Activated T-cell treated with anti-CD3 and anti-CD28 coated beads, Interleukin-2, amount 50 U/mL, for 4 hours (primary cell): Measurements from ENCODE around the gene CDK5RAP2. TPM values are rescaled to one million over a fixed set of nuclear protein-coding genes. Genes with fewer than 3 reads are reported as not detected.
"Not testable (repeated sequence)": the region's sequence is repeated elsewhere in the genome, so short reads cannot be mapped to it uniquely, and the experiment has no call there.

Experiments
- ATAC-seq, 2 donors: fragments of 200-7000 bp; cut with Tn5 transposase; one replicate each; pipeline ENCODE4 v1.10.0; 2021
- DNase-seq: peaks from one replicate; pipeline ENCODE4 v3.0.0-alpha.2; 2020
- H3K27me3 Mint-ChIP-seq: one replicate; pipeline ENCODE4 v1.8.0; 2021; ENCODE audit warnings: low read depth, mixed read lengths
- H3K36me3 Mint-ChIP-seq: one replicate; pipeline ENCODE4 v1.8.0; 2022; ENCODE audit warnings: mixed read lengths; ENCODE audit not compliant: insufficient read depth
- H3K4me1 Mint-ChIP-seq: one replicate; pipeline ENCODE4 v1.8.0; 2021; ENCODE audit warnings: low read depth, mixed read lengths
- H3K4me3 Mint-ChIP-seq: one replicate; pipeline ENCODE4 v1.8.0; 2021; ENCODE audit warnings: mild to moderate bottlenecking, moderate library complexity, mixed read lengths
- H3K9me3 Mint-ChIP-seq: one replicate; pipeline ENCODE4 v1.8.0; 2021; ENCODE audit warnings: mixed read lengths
- total RNA-seq, 3 donors: library from RNA; stranded (reverse); gene quantifications; one replicate each; pipeline ENCODE4 v1.2.1, GENCODE V29; 2021

Gene CDK5RAP2
- total RNA-seq, 3 donors from 2014 or later, result 34.2 to 36.2 (median 35.1) TPM

DNA sequence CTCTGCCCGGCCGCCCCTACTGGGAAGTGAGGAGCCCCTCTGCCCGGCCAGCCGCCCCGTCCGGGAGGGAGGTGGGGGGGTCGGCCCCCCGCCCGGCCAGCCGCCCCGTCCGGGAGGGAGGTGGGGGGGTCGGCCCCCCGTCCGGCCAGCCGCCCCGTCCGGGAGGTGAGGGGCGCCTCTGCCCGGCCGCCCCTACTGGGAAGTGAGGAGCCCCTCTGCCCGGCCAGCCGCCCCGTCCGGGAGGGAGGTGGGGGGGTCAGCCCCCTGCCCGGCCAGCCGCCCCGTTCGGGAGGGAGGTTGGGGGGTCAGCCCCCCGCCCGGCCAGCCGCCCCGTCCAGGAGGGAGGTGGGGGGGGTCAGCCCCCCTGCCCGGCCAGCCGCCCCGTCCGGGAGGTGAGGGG lies 83.5 kb downstream of the CDK5RAP2 start:
- not testable (repeated sequence) for ATAC-seq, H3K4me1 Mint-ChIP-seq, H3K9me3 Mint-ChIP-seq, DNase-seq, H3K27me3 Mint-ChIP-seq, H3K4me3 Mint-ChIP-seq
- H3K36me3 Mint-ChIP-seq, result peaks cover 26% of the 10 kb centered on the region

DNA sequence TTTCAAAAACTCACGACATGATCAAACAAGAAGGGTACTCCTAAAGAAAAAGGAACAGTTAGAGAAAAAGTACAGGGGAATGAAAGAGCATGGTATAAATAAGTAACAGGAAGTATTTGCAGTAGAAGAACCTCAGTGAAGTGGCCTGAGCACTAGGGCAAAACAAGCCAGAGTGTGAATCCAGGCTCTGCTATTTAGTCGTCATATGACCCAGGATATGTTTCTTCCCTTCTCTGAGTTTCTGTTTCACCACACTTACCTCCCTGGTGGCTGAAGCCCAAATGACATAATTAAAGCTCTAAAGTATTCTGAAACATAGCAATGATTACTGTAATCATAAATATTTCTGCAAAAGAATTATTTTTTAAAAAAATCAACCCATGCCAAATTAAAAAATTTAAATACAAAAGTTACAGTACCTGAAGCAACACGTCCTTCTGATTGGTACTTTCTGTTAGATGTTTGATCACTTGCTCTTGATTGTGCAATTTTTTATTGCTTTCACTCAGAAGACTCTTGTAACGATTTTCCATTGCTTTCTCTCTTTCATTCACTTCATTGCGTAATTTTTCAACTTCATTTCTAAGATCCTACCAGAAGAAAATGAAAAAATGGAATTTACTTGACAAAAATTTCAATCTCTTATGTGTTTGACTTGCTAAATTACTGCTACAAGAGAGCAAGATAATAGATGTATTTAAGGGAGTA lies 88.9 kb downstream of the CDK5RAP2 start:
- Mint-ChIP-seq H3K4me3 (no peak overlapping the region), H3K9me3 (no peaks in the 10 kb centered on the region), H3K36me3 (peaks cover 44% of the 10 kb centered on the region), H3K27me3 (no peaks in the 10 kb centered on the region), H3K4me1 (peaks cover 1% of the 10 kb centered on the region)
- ATAC-seq (no peak), DNase-seq (no peak)

DNA sequence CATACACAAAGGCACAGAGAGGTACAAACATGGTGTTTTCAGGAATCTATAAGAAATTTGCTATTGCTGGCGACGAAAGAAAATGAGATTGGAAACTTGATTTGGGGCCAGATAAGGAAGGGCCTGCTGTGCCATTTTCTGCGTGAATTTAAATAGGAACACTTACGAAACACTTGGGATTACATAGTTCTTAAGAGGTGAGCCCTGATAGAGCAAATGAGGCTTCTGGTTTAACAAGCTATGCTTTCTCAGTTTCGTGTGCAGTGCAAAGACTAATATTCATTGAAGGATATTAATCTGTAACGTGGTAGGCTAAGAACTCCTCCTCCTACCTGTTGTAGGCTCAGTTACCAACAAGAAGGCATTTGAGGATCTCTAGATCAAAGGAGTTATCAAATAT lies 93.1 kb downstream of the CDK5RAP2 start:
- Mint-ChIP-seq H3K4me1 (no peaks in the 10 kb centered on the region), H3K36me3 (peaks cover 58% of the 10 kb centered on the region), H3K4me3 (no peak overlapping the region), H3K9me3 (no peaks in the 10 kb centered on the region), H3K27me3 (no peaks in the 10 kb centered on the region)
- DNase-seq (no peak), ATAC-seq (no peak)

DNA sequence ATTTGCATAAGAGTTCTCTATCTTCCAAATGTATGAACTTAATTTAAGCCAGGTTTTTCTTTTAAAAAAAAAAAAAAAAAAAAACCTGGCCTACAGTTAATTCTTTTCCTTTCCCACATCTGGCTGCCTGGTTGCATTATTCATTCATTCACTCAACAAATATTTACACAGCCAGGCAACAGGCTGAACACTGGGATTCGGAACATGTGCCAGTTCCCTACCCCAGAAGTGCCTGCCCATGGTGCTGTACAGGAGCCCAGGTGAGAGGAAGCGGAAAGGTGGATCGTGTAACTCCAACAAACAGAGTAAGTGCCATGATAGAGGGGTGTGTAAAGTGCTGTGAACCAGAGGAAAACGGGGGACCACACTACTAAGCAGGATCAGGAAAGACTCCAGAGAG lies 93.6 kb downstream of the CDK5RAP2 start:
- Mint-ChIP-seq H3K36me3 (peaks cover 58% of the 10 kb centered on the region), H3K4me3 (no peak overlapping the region), H3K9me3 (no peaks in the 10 kb centered on the region), H3K4me1 (no peaks in the 10 kb centered on the region), H3K27me3 (no peaks in the 10 kb centered on the region)
- DNase-seq, result no peak
- no peak for ATAC-seq

DNA sequence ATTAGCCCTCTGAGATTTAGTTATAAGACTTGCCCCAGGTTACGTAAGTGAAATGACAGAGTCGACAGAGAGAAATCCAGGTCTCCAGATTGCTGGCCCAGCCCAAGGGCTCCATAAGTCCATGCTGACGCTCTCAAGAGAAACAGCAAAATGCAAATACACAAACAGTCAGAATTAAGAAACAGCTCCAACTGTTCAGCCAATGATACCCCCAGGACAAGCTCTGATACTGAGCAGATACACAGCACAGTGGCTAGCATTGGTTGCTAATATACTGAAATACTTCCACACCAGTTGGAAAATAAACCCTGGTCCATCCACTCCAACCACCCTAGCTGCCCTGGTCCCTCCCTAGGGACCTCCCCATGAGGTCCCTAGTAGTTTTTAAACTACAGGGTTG lies 94.2 kb downstream of the CDK5RAP2 start:
- ATAC-seq, result no peak
- Mint-ChIP-seq H3K9me3 (no peaks in the 10 kb centered on the region), H3K4me3 (no peak overlapping the region), H3K4me1 (no peaks in the 10 kb centered on the region), H3K27me3 (no peaks in the 10 kb centered on the region), H3K36me3 (peaks cover 53% of the 10 kb centered on the region)
- no peak for DNase-seq

DNA sequence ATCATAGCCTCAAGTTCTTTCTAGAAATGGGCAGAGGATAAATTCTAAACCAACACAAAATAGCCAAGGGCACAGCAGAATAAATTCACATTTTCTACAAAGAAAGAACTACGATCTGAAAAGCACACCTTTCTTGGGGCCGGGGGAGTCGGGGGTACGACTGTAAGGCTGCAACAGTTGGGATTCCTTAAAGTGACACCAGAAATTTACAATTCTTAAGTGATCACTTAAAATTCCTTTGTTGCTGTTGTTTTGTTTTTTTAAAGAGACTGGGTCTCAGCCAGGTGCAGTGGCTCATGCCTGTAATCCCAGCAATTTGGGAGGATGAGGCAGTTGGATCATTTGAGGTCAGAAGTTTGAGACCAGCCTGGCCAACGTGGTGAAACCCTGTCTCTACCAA lies 95.8 kb downstream of the CDK5RAP2 start:
- Mint-ChIP-seq H3K4me1 (no peaks in the 10 kb centered on the region), H3K9me3 (no peaks in the 10 kb centered on the region), H3K4me3 (no peak overlapping the region), H3K36me3 (peaks cover 41% of the 10 kb centered on the region), H3K27me3 (no peaks in the 10 kb centered on the region)
- ATAC-seq, result no peak
- DNase-seq, result no peak

DNA sequence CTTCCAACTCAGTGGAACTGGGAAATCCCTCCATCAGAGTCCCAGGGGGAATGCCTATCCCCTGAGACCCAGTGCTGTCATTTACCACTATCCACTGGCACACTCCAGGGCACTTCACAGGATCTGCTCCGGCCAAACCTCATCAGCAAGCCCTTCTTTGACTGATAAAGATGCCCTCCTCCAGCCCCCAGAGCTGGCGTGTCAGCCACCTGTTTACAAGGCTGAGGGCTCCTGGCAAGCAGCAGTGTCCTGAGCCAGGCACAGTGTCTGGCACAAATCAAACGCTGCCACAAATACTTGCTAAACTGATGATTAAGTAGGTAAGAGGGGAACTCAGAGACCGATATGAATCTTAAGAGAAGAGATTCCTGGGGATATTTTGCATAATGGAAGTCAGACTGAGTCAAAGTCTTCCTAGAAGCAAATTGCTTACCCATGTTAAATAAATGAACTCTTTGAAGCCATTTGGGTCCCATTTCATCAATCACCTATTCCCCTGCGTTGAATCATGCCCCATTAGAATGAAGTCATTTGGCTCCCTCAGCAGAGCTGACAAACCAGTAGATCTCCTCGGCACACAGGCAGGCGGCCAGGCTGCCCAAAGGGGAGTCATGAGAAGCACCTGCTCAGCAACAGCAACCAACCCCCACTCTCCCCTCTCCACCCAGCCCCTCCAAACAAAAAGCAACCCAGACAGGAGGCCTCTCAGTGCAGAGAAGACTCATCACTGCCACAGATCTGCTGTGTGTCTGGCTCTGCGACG lies 97.4 kb downstream of the CDK5RAP2 start:
- no peak for ATAC-seq
- H3K36me3 Mint-ChIP-seq, result peaks cover 37% of the 10 kb centered on the region
- DNase-seq, result no peak
- no peaks in the 10 kb centered on the region for H3K27me3 Mint-ChIP-seq
- no peaks in the 10 kb centered on the region for H3K9me3 Mint-ChIP-seq
- H3K4me1 Mint-ChIP-seq, result no peaks in the 10 kb centered on the region
- no peak overlapping the region for H3K4me3 Mint-ChIP-seq

DNA sequence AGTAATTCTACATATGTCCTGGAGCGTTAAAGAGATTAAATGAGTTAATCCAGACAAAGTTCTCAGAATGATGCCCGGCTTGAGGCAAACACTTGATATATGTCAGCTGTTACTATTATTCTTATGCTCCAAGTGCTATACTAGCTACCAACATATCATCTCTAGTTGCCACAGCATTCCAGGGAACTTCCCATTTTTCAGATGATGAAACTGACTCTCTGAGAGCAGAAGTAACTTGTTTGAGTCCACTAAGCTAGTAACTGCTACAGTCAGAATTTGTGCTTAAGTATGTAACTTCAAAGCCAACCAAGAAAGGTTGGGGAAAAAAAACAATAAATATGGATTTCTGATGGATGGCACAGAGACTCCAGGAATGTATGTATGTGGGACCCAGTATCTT lies 98.1 kb downstream of the CDK5RAP2 start:
- H3K36me3 Mint-ChIP-seq, result peaks cover 37% of the 10 kb centered on the region

DNA sequence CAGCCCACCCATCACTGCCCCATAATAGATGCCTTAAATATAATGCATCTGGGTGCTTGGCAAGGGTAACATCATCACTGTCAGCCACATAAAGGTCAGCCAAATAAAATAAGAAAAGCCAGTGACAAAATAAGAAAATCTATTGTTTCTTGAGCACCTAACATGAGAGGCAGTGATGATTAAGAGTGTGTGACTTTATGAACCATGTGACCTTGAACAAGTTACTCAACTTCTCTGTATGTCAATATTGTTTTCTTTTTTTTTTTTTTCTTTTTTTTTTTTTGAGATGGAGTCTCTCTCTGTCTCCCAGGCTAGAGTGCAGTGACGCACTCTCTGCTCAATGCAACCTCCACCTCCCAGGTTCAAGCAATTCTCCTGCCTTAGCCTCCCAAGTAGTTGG lies 98.7 kb downstream of the CDK5RAP2 start:
- no peaks in the 10 kb centered on the region for H3K9me3 Mint-ChIP-seq
- H3K36me3 Mint-ChIP-seq, result peaks cover 31% of the 10 kb centered on the region
- ATAC-seq (no peak), DNase-seq (no peak)
- no peaks in the 10 kb centered on the region for H3K27me3 Mint-ChIP-seq
- no peak overlapping the region for H3K4me3 Mint-ChIP-seq
- no peaks in the 10 kb centered on the region for H3K4me1 Mint-ChIP-seq

More for the DNA sequence above, 98.1 kb downstream of the CDK5RAP2 start:
- DNase-seq, result no peak
- H3K4me1 Mint-ChIP-seq, result no peaks in the 10 kb centered on the region
- H3K4me3 Mint-ChIP-seq, result no peak overlapping the region
- no peaks in the 10 kb centered on the region for H3K27me3 Mint-ChIP-seq
- no peaks in the 10 kb centered on the region for H3K9me3 Mint-ChIP-seq
- ATAC-seq, result no peak

DNA sequence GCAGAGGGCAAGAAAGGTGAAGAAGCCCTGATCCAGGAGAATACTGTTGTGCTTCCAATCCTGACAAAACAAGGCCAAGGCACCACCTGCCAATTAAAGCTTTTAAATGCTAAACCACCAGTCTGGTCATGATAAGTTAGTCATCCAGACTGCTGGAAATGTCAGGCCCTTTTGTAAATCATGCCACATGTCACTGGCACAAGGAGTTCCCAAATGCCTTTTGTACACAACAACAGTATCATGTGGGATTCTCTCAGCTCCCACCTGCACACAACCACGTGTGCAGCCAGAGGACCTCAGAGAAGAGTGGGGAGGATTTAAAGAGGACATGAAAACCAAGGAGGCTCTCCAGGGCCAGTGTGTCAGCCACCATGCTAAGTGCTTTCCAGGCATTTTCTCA lies 99.3 kb downstream of the CDK5RAP2 start:
- peaks cover 30% of the 10 kb centered on the region for H3K36me3 Mint-ChIP-seq
- DNase-seq, result no peak
- H3K27me3 Mint-ChIP-seq, result no peaks in the 10 kb centered on the region
- H3K4me3 Mint-ChIP-seq, result no peak overlapping the region
- ATAC-seq, result no peak
- no peaks in the 10 kb centered on the region for H3K9me3 Mint-ChIP-seq
- H3K4me1 Mint-ChIP-seq, result no peaks in the 10 kb centered on the region

DNA sequence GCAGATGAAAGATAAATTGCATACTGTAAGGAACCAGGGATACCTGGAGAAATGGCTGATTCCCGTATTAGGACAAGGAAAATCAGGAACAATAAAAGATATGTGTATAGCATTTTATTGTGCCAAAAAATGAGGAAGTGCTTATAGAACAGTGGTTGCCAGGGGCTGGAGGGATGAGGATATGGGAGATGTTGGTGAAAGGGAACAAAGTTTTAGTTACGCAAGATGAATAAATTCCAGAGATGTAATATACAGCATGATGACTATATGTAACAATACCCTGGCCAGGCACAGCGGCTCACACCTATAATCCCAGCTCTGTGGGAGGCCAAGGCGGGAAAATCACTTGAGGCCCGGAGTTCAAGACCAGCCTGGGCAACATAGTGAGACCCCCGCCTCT lies 101.8 kb downstream of the CDK5RAP2 start:
- Mint-ChIP-seq H3K36me3 (peaks cover 39% of the 10 kb centered on the region), H3K4me3 (no peak overlapping the region), H3K9me3 (no peaks in the 10 kb centered on the region), H3K4me1 (no peaks in the 10 kb centered on the region), H3K27me3 (no peaks in the 10 kb centered on the region)
- no peak for ATAC-seq
- no peak for DNase-seq

DNA sequence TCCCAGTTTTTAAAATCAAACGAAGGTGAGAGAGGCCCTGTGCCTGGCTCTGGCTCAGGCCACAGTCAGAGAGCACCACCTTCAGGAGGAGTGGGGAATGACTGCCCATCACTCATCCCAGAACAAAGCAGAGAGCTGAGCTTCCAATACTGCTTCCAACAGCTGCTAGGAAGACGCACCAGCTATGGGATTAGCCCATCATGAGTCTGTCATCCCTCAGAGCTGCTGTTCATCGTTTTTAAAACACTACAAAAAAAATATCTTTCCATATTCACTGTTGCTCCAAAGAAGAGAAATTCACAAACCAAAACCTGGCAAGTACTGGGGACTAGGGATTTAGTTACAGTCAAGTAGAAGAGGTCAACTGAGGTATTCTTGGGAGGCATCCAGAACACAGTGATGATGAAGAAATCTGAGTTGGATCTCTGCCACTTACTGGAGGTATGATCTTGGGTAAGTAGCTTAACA lies 102.4 kb downstream of the CDK5RAP2 start:
- no peaks in the 10 kb centered on the region for H3K27me3 Mint-ChIP-seq

DNA sequence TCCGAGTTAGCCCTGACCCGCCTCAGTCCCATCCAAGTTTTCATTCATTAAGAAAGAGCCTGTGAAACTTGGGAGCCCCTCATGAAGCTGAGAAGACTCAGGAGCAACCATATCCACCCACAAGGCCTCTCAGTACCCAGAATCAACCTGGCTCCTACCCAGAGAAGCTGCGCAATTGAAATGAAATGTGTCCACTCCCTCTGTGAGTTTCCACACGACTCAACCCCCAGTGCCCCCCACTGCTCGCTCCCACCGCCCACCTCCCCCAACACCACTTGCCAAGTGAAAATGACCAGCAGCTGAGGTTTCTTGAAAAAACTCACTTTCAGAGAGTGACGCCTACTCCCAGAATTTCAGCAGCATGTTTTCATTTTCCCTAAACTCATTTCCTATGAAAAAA lies 104.6 kb downstream of the CDK5RAP2 start:
- peaks cover 38% of the 10 kb centered on the region for H3K36me3 Mint-ChIP-seq
- ATAC-seq (no peak), DNase-seq (no peak)
- H3K4me1 Mint-ChIP-seq, result no peaks in the 10 kb centered on the region
- no peaks in the 10 kb centered on the region for H3K9me3 Mint-ChIP-seq
- H3K27me3 Mint-ChIP-seq, result no peaks in the 10 kb centered on the region
- no peak overlapping the region for H3K4me3 Mint-ChIP-seq

More for the DNA sequence above, 102.4 kb downstream of the CDK5RAP2 start:
- Mint-ChIP-seq H3K4me1 (no peaks in the 10 kb centered on the region), H3K36me3 (peaks cover 33% of the 10 kb centered on the region), H3K4me3 (no peak overlapping the region), H3K9me3 (no peaks in the 10 kb centered on the region)
- DNase-seq, result no peak
- no peak for ATAC-seq

DNA sequence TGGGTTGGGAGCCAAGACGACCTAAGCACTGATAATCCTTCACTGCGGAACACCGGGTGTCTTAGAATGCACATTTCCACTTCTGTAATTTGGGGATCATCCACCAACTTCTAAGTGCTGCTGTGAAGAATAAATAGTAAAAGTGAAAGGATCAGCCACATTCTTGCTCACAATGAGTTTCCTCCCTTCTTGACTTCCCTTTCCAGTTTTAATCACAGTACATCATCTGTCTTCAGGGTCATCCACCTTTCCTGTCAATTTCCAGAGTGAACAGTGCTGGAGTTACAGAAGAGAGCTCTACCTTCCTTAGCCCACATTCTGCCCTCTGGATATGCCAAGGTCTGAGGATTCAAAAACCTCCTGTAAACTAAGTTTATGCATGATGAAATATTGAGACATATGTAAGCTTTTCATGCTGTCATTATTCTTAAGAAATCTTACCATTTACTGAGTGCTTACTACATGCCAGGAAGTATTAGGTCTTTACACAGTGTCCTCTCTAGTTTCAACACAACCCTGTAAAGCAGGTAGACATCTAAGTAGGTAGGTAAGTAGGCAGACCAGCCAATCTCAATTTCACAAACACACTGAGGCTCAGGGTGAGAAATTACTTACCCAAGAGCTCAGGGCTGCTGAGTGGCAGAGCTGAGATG lies 105.2 kb downstream of the CDK5RAP2 start:
- H3K27me3 Mint-ChIP-seq, result no peaks in the 10 kb centered on the region
- DNase-seq, result no peak
- H3K36me3 Mint-ChIP-seq, result peaks cover 40% of the 10 kb centered on the region
- no peak for ATAC-seq
- no peaks in the 10 kb centered on the region for H3K9me3 Mint-ChIP-seq
- no peaks in the 10 kb centered on the region for H3K4me1 Mint-ChIP-seq
- no peak overlapping the region for H3K4me3 Mint-ChIP-seq

DNA sequence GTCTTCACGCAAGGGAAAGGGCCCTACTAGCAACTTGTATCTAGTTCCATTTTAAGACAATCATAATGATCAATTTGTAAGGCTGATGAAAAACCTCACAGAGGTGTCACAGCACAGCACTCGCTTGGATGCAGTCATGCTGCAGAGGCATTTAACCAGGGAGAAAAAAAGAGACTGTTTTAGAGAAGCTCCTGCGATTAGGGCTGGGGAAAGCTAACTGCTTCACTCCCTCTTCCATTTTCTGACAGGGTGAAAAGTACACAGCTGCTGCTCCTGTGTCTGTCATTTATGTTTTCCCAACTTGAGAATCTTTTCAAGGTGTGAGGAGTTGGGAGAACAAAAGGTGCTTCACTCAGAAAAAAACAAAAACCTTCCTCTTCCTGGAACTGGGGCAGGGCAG lies 106.4 kb downstream of the CDK5RAP2 start:
- no peak for DNase-seq
- no peaks in the 10 kb centered on the region for H3K4me1 Mint-ChIP-seq
- no peak overlapping the region for H3K4me3 Mint-ChIP-seq
- ATAC-seq, result no peak
- H3K9me3 Mint-ChIP-seq, result no peaks in the 10 kb centered on the region
- no peaks in the 10 kb centered on the region for H3K27me3 Mint-ChIP-seq
- peaks cover 47% of the 10 kb centered on the region for H3K36me3 Mint-ChIP-seq
